Measurements from ENCODE around the gene GJA5.
"Not testable (repeated sequence)": the region's sequence is repeated elsewhere in the genome, so short reads cannot be mapped to it uniquely, and the experiment has no call there.

GJA5 gene

GRCh38 chr1:147758379-147759100, 1.9 kb downstream of the GJA5 start:
- no peak for DNase-seq

- no peak for DNase-seq
Measured at GRCh38 chr1:147757015-147757990, 3.1 kb downstream of the GJA5 start.

GRCh38 chr1:147756341-147756740, 4.1 kb downstream of the GJA5 start:
- DNase-seq = no peak

GRCh38 chr1:147754661-147755060, 5.7 kb downstream of the GJA5 start:
- DNase-seq = no peak

GRCh38 chr1:147753081-147753480, 7.3 kb downstream of the GJA5 start:
- no peak for DNase-seq

GRCh38 chr1:147752511-147752910, 7.9 kb downstream of the GJA5 start:
- DNase-seq = no peak

- DNase-seq = no peak
Measured at GRCh38 chr1:147751346-147751745, 9.1 kb downstream of the GJA5 start.

- DNase-seq = no peak
Measured at GRCh38 chr1:147750618-147751217, 9.7 kb downstream of the GJA5 start.

- no peak for DNase-seq
Measured at GRCh38 chr1:147749792-147750191, 10.6 kb downstream of the GJA5 start.

GRCh38 chr1:147748676-147749350, 11.6 kb downstream of the GJA5 start:
- no peak for DNase-seq

- no peak for DNase-seq
Measured at GRCh38 chr1:147747966-147748365, 12.4 kb downstream of the GJA5 start.

- DNase-seq = no peak
Measured at GRCh38 chr1:147745271-147745670, 15.1 kb downstream of the GJA5 start.

- no peak for DNase-seq
Measured at GRCh38 chr1:147741065-147741464, 19.3 kb downstream of the GJA5 start.

- DNase-seq = no peak
Measured at GRCh38 chr1:147740391-147740790, 20.0 kb downstream of the GJA5 start.

GRCh38 chr1:147738739-147739476, 21.5 kb downstream of the GJA5 start:
- no peak for DNase-seq

- DNase-seq = no peak
Measured at GRCh38 chr1:147738129-147738528, 22.3 kb downstream of the GJA5 start.

GRCh38 chr1:147736883-147737282, 23.5 kb downstream of the GJA5 start:
- no peak for DNase-seq

GRCh38 chr1:147735423-147735822, 25.0 kb downstream of the GJA5 start:
- DNase-seq = no peak

- not testable (repeated sequence) for DNase-seq
Measured at GRCh38 chr1:147734291-147734841, 26.0 kb downstream of the GJA5 start.

GRCh38 chr1:147729315-147729714, 31.1 kb downstream of the GJA5 start:
- no peak for DNase-seq

- no peak for DNase-seq
Measured at GRCh38 chr1:147726168-147726567, 34.2 kb downstream of the GJA5 start.

- DNase-seq = no peak
Measured at GRCh38 chr1:147725685-147726084, 34.7 kb downstream of the GJA5 start.

All from NCI-H2171 (cell line).